Stimulated activated CD4-positive, alpha-beta T cell treated with anti-CD3 and anti-CD28 coated beads, Interleukin-2, amount 100 ng/mL, for 24 hours (primary cell): ENCODE data around the gene GRHL1.

Experiments
- DNase-seq, 2 donors: peaks; one replicate each; pipeline ENCODE4 v3.0.0-alpha.2; 2020

The GRHL1 gene

DNA sequence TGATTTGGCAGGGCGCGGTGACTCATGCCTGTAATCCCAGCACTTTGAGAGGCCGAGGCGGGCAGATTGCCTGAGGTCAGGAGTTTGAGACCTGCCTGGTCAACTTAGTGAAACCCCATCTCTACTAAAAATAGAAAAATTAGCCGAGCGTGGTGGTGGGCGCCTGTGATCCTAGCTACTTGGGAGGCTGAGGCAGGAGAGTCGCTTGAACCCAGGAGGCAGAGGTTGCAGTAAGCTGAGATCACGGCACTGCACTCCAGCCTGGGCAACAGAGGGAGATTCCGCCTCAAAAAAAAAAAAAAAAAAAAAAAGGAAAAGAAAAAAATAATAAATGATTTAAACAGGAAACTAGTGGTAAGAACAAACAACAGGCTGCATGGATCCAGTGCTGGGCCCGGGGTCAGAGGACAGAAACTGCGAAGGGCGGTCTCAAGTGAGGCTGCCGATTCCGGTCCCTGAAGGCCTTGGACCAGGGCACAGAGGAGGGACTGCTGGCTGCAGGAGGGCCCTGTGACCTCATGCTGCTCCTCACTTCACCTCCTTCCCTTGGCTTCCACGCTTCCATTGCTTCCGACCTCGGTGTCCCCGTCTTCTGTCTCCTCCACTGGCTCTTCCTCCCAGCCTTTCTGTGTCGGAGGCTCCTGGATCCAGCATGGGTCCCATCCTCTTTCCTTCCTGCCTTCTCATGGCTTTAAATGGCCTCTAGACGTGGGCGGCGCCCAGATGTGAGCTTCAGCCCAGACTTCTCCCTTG lies 2.1 kb upstream of the GRHL1 start:
- DNase-seq: no peak

DNA sequence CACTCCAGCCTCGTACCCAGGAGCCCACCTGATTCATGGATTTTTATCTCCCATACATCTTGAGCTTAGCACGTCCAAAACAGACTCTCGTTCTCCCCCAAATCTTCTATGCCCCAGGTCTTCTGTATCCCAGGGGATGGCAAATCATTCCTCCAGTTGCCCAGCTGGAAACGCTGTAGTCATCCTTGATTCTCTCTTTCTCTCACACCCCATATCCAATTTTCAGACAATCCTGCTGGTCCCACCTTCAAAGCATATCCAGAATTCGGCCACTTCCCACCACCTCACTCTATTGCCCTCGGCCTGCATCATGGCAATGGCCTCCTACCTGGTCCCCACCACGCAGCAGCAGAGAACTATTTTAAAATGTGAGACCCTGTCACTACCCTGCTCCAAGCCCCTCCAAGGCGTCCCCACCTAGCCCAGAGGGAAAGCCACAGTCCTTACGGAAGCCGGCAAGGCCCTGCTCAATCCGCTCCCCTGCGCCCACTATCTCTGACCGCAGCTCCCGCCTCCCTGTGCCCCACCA lies 1.4 kb upstream of the GRHL1 start:
- no peak for DNase-seq

DNA sequence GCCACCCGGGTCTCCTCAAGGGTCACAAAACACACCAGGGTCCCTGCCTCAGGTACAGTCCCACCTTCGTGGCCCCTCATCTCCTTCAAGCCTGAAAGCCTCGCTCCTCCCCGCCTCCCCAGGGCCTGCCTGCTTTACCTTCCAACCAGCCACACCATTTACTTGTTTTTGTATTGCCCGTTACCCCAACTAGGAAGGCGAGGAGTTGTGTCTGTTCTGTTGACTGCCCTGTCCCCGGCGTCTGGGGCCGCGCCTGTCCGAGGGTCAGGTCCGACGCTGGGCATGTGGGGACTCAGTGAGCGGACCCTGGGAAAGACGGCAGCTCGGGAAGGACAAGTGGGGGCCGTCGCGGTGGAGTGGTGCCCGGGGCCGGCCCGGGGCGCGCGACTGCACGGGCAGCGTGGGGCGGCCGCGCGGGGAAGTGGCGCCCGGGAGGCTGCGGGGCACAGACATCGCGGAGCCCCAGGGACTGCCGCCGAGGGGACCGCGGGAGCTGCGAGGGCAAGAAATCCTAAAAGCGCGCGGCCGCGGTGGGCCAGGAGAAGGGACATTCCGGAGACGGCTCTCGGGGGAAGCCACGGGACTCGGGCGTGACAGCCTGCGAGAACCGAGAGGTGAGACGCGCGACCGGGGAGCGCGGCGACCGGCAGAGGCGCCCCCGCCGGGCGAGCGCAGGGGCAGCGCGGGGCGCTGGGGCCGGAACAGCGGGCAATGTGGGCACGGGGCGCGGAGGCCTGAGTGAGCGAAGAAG lies 797 bp upstream of the GRHL1 start:
- DNase-seq: peak; percentile 47

DNA sequence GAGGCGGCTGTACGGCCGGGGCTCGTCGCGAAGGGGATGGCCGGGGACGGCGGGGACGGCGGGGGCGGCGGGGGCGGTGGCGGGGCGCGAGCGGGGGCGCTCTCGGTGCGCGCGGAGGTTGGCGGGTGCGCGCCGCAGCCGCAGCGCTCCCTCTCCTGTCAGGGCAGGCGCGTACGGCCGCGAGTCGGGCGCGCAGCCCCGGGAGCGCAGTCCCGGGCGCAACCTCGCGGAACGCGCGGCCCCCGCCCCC lies 296 bp upstream of the GRHL1 start:
- no peak for DNase-seq

DNA sequence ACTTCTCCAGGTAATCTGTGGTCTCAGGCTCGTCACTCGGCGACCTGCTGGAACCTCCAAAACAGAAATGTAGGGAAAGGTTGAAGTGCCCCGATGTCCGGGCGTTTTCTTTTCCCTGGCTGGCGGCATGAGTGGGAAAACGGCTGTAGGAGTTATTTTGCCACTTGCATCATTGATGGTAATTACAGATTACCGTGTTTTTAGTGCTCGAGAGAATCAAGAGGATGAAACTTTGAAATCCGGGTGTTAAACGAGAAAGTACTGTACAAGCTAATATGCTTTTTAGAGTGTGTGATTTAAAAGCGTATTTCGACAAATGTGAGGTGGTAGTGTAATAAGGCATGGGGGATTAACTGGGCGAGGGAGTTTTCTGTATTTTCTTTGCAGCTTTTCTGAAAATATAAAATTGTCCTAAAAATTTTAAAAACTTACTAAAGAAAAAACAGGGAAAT lies 819 bp downstream of the GRHL1 start:
- no peak for DNase-seq

DNA sequence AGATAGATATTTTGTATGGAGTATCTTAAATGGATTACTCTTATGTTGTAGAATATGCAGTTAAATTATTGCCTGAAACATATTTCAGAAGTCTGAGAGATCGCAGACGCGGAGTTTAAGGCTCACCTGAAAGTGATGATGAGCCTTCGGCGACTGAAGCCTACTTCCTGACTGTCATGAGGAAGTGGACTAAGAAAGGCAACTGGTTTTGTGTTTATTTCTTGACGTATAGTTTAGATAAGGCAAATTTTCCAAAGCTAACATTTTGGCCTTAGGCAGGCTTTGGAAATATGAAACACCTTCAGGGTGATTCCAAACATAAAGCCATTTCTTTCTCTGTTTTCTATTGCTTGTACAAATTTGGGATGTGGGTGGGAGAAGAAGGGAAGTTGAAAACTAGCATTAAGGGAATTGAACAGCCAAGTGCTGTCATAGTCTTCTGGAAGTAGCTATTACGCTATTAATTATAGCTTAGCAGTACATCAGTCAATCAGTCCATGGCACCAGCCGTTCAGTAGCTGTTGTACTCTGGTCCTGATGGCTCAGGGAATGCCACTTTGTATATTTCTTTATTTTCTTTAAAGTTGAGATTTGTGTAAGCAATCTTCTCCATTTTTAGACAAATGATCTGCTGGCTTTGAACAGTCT lies 1.5 kb downstream of the GRHL1 start:
- DNase-seq: no peak

DNA sequence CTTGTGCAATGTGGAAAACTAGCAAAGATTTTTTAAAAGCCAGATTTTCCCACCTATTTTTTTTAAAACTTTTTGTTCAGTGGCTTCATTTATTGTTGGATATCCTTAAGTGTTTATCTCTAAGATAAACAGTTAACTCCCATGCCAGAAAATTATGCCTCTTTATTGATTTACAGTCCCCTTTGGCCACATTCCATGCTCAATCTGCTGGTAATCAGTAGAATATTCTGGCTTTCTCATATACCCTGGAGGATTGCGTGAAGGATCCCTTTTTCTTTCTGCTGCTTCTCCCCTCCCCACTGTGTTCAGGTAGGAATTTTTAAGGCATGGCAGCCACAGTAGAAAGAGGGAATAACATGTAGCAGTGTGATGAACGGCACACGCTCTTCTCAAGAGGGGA lies 2.6 kb downstream of the GRHL1 start:
- DNase-seq: no peak

DNA sequence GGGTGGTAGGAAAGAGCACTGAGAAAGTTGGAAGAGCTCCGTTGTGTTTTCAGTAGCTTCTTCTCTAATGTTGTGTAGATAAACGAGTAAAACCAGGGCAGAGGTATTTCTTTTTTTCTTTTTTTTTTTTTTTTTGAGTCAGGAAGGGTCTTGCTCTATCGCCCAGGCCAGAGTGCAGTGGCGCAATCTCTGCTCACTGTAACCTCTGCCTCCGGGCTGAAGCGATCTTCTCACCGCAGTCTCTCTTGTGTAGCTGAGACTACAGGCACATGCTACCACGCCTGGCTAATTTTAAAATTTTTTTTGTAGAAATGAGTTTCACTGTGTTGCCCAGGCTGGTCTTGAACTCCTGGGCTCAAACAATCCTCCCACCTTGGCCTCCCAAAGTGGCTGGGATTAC lies 6.6 kb downstream of the GRHL1 start:
- DNase-seq: no peak

DNA sequence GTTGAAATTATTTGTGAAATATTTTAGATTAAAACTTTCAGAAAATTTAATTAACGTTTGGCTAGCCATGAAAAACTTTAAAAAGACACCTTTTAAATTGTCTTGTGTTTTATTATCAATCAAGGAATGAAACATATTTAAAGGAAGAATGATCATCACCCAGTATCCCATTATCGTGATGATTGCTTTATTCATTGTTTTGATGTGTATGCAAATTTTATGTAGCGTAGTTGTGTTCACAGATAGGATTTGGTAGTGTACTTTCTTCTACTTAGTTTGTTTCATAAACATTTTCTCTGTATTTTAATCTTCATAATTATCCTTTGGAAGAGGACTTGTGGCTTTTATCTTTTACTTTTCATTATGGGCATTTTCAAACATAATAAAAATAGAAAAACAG lies 7.8 kb downstream of the GRHL1 start:
- no peak for DNase-seq

DNA sequence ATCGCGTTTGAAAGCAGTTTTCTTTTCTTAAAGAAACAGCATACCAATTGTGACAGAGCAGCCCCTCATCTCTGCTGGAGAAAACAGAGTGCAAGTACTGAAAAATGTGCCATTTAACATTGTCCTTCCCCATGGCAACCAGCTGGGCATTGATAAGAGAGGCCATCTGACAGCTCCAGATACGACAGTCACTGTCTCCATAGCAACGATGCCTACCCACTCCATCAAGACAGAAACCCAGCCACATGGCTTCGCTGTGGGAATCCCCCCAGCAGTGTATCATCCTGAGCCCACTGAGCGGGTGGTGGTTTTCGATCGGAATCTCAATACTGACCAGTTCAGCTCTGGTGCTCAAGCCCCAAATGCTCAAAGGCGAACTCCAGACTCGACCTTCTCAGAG lies 9.5 kb downstream of the GRHL1 start:
- DNase-seq: no peak

DNA sequence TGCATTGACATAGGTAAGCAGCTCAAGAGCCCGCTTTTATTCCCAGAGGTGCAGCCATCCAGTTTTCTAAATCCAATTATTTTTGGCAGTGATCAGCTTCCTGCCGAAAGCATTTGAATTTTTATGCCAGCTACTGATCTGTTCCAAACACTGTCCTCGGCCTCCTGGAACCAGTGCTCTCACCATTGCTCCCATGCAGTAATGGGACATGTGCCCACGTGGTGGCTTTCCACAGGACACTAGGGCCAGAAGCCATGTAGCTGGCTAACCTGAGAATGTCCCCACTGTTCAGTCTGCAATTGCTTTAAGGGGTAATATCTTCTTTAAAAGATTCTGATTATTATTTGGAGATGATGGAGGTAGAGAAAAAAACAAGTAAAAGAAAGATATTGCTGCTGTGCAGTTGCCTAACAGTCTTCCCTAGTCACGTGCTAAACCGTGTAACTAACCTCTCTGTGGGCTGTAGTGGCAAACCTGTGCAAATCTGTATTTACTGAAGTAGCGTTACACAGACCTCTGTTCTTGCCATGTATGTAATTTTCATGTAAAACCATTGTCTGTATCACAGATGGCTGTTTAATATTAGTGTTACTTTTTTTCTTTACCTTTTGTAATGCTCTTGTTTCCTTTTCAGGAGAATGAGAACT lies 13.0 kb downstream of the GRHL1 start:
- no peak for DNase-seq

DNA sequence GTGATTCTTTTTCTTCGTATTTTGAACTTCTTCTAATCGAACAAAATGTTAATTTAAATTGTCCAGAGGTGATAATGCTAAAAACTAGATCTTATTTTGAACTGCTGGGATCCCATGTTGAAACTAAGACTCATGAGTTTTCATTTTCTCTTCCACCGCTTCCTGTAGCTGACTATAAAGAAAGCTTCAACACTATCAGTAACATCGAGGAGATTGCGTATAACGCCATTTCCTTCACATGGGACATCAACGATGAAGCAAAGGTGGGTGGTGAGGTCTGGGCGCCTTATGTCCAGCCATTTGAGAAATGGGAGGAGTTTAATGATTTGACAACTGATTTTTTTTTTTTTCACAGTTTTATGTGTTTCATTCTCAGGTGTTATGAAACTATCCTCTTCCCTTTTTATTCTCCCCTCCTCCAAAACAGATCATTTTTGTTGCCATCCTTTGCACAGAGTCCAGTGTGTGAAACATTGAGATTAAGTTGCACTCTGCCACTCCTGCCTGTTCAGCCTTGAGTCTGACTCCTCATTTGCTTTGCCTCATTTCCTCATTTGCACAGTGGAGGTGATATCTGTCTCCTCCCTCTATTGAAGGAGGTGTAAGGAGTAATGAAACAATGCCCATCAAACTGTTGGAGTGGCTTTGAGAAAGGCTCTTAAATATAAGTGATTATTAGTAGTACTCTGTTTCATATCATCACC lies 13.8 kb downstream of the GRHL1 start:
- DNase-seq: no peak

DNA sequence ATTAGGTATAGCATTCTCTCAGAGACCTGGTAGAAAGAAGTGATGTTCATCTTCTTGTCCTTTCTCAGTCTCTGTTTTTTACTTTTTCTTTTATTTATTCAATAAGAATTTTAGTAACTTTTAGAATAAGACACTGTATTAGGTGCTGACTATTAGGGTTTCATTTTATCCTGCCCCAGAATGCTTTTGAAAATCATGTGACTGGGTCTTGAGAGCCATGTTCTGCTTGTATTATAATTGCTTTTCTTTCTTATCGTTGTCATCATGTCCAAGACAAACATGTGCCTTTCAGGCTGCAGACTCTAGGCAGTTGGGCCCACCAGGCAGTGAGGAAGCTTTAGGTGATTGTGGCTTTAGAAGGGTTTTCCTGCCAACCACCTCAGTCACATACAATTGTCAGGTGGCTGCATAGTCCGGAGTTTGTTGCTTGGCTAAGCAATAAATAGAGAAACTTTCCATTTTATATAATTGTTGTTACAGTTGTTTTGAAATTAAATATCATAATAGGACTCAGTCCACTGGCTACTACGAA lies 15.1 kb downstream of the GRHL1 start:
- no peak for DNase-seq

DNA sequence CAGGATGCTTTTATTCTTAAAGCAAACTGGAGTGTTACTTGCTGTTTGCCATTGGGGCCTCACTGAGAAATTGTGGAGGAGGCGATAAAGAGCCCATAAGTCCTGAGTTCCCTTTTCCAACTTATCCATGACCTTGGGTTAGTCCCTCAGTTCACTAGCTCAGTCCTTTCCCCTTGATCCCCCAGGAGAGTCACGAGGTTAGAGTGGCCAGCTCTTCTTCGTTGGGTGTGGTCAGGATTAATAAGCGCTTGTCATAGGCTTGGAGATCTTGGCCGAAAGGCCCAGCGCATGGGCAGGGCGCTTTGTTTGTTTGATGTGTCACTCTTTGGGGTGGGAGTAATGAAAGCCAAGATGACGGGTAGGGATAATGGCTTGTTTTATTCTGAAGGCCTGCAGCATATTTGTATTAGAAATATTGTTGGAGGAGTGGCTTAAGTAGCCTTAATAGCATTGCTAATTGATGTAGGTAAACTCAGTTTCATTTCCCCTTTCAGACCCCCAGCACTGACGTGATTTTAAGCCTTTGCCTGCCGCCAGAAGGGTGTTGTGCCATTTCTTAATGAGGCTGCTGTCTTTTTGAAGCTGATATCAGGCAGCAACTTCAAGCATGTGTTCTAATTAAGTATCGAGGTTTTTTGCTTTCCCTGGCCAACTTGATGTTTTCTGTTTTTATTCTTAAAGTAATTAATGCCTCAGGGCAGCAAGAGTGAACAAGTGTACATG lies 15.7 kb downstream of the GRHL1 start:
- DNase-seq: no peak

DNA sequence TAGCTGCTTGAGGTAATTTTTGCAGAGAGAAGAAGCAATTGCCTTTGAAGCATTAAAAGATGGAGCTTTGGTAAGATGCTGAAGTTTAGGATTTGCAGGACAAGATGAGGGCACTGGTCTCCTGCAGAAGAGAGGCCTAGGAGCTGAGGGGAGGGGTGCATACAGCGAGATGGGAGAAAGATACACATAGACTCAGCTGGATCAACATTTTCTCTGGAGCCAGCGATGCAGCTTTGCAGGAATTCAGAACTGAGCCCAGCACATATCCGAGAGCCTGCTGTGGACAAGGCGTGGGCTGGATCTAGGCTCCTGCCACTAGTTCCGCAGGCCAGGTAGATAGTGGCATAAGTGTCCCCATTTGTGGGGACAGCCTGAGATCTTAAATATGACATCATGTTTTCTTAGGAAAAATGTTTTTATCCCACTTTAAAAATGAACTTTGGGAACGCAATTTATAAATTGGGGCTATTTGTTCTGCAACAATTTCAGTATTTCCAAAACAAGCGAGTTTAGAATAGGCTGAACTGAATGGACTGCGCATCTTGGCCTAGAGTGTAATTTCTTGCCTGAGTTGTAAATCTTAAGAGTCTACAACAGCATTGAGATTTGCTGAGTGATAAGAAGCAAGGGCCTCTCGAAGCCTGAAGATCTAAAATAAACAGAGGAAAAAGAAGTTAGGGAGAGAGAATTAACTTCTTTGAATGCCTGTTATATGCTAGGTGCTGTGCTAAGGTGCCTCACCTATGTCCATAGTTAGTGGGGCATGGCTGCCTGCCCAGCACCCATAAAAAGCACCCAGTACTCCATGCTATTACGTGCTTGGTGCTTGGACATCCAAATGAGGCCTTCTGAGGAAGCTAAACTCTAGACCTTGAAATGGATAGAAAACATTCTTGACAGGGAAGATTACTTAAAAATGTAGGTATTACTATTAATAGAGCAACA lies 17.3 kb downstream of the GRHL1 start:
- no peak for DNase-seq

DNA sequence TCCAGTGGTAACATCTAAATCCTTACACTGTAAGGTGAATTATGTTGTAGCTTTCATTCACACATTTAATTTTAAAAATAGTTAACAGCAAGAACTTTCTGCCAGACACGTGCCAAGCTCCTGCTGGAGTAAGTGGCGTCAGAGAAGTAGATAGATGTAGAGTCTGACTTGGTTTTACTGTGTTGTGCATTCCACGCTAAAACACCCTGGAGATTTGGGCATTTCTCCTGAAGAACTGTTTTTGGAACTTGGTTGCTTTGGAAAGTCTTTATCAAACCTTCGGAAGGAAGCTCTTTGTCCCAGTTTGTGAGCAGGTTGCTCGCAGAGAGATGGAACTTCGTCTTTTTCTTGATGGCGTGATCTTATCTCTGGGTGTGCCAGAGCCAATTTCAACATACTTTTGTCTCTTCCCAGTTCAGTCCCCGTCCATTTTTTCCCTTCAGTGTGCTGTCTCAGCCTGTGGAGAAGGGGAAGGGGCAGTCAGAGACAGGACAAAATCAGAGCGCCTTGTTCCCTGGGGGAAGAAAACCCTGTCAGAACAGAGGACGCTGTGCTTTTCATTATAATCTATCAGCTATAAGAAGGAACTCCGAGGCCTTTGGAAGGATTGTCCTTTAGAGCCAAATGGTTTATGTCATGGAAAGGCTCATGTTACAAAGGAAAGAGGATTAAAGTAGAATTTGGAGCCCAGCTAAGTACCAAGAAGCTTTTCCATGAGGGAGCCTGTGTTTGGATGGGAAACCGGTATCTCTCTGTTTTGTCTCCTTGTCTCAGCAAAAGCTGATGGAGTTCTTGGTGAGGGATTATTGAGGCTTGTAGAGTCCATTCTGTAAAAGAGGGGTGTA lies 18.9 kb downstream of the GRHL1 start:
- no peak for DNase-seq

DNA sequence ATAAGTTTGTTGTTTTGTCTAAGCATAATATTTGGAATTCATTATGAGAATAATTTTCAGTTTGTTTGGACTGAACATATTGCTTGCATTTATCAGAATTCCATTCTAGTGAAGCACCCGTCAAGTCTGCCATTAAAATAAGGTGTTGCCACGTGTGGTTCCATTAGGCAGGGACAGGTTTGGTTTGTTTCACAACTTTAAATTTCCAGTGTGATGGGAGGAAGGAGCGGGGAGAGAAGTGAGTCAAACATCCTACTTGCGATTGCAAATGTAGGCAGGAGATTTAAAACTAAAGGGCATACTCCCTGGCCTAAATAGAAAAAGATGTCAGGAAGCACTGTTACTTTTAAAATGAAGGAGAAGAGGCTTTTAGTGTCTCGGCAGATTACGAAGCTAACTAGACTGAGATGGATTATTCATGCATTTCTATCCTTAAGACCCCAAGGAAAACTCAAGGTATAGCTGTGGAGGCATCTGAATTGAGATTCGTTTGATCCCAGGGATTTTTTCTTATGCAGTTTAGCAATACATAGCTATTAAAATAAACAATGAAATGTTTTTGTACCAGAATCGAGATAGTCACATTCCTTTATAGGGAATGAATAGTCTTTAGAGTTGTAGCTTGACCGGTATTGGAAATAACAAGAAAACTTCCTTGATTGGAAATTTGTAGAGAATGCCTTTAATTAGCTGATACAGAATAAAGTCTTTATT lies 19.8 kb downstream of the GRHL1 start:
- no peak for DNase-seq

DNA sequence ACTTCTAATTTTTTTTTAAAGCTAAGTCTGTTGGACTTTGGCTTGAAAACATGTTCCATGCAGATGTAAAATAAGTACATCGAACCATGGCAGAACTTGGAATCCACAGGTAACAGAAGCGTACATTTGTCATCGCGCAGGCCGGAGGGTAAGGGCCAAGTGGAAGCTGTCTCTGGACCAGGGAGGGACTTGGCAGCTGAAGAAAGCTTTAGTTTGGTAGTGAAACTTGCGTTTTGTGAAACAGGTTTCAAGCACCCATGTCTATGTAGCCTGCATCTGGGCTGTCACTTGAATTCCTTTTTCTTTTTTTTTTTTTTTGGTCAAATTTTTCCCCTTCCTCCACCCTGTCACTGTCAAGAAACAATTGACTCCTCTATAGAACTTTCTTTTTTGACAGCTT lies 20.4 kb downstream of the GRHL1 start:
- DNase-seq: no peak
